ENCODE measurements around the gene SH3BP2.

Gene SH3BP2

GRCh38 chr4:2792711-2793585, at the start of gene SH3BP2:
Gene SH3BP2, plus strand, starts transcription at chr4:2793085. Its CDS starts 27,533 bp downstream, at chr4:2820618.
- peak; percentile 67 for DNase-seq (ENCODE audit: low read depth)
- H3K4me3 ChIP-seq (replicated peaks; ENCODE audit: low read depth, low read length), result peak within 1 kb of the TSS; percentile 65
- no peak for TF ChIP-seq CTCF (IDR thresholded peaks at IDR 0.05; ENCODE audit: low read length, missing control alignments)

GRCh38 chr4:2743518-2744445, 49.1 kb upstream of the SH3BP2 start:
- no peak for TF ChIP-seq CTCF (IDR thresholded peaks at IDR 0.05; ENCODE audit: low read length, missing control alignments)
- no peak overlapping the region for H3K4me3 ChIP-seq (replicated peaks; ENCODE audit: low read depth, low read length)
- no peak for DNase-seq (ENCODE audit: low read depth)

- DNase-seq (ENCODE audit: low read depth), result no peak
- H3K4me3 ChIP-seq (replicated peaks; ENCODE audit: low read depth, low read length), result no peak overlapping the region
- TF ChIP-seq CTCF (IDR thresholded peaks at IDR 0.05; ENCODE audit: low read length, missing control alignments), result no peak
Observed at GRCh38 chr4:2744576-2745270, 48.2 kb upstream of the SH3BP2 start.

GRCh38 chr4:2745516-2745915, 47.4 kb upstream of the SH3BP2 start:
- no peak for TF ChIP-seq CTCF (IDR thresholded peaks at IDR 0.05; ENCODE audit: low read length, missing control alignments)
- no peak overlapping the region for H3K4me3 ChIP-seq (replicated peaks; ENCODE audit: low read depth, low read length)
- DNase-seq (ENCODE audit: low read depth), result no peak

GRCh38 chr4:2745981-2746806, 46.7 kb upstream of the SH3BP2 start:
- no peak for TF ChIP-seq CTCF (IDR thresholded peaks at IDR 0.05; ENCODE audit: low read length, missing control alignments)
- DNase-seq (ENCODE audit: low read depth), result peak; percentile 45
- H3K4me3 ChIP-seq (replicated peaks; ENCODE audit: low read depth, low read length), result no peak overlapping the region
